Tibial nerve (tissue), 4 donors: Measurements from ENCODE around the gene AOPEP.

Experiments
- CTCF ChIP-seq, 5 experiments: fragments of 200-600 bp in 3 of 5; fragments of 450-650 bp in 2 of 5; sonication (generic) in 3 of 5; IDR thresholded peaks; one replicate each; pipeline ENCODE4 v1.5.1; 2016 to 2019; ENCODE audit warnings: antibody characterized with exemption in 5 of 5, mild to moderate bottlenecking in 3 of 5, moderate library complexity in 2 of 5
- EP300 ChIP-seq, 2 donors: sonication (generic); formaldehyde crosslinking; IDR thresholded peaks; one replicate each; pipeline ENCODE4 v1.6.1; 2017; ENCODE audit warnings: antibody characterized with exemption in 2 of 2, mild to moderate bottlenecking in 1 of 2
- POLR2A ChIP-seq, 2 donors: fragments of 450-650 bp; IDR thresholded peaks; one replicate each; pipeline ENCODE4 v1.6.1; 2017; ENCODE audit warnings: antibody characterized with exemption in 2 of 2, mild to moderate bottlenecking in 2 of 2, moderate library complexity in 2 of 2

GRCh38 chr9:95120781-95121370 lies 394.4 kb downstream of the AOPEP start:
- no peak for TF ChIP-seq POLR2A (IDR thresholded peaks at IDR 0.05)
- TF ChIP-seq CTCF (IDR thresholded peaks at IDR 0.05) = no peak
- TF ChIP-seq EP300 (IDR thresholded peaks at IDR 0.05) = no peak
